PC-9 (cell line): ENCODE data around the gene ITFG1.

Experiments
- EZH2 ChIP-seq: fragments of 200-600 bp; sonication (generic); IDR thresholded peaks from 2 replicates; pipeline ENCODE4 v1.8.0; 2017; ENCODE audit warnings: antibody characterized with exemption, low read depth
- TF ChIP-seq, protein P1 (sequence below): fragments of 200-600 bp; sonication (generic); conservative IDR thresholded peaks from 2 replicates; pipeline ENCODE4 v1.6.1; 2017; ENCODE audit warnings: mixed run types, antibody characterized with exemption, mild to moderate bottlenecking, moderate library complexity

GRCh38 chr16:47388705-47389104, 72.2 kb downstream of the ITFG1 start:
- TF ChIP-seq EZH2, result no peak
- TF ChIP-seq, protein P1, sequence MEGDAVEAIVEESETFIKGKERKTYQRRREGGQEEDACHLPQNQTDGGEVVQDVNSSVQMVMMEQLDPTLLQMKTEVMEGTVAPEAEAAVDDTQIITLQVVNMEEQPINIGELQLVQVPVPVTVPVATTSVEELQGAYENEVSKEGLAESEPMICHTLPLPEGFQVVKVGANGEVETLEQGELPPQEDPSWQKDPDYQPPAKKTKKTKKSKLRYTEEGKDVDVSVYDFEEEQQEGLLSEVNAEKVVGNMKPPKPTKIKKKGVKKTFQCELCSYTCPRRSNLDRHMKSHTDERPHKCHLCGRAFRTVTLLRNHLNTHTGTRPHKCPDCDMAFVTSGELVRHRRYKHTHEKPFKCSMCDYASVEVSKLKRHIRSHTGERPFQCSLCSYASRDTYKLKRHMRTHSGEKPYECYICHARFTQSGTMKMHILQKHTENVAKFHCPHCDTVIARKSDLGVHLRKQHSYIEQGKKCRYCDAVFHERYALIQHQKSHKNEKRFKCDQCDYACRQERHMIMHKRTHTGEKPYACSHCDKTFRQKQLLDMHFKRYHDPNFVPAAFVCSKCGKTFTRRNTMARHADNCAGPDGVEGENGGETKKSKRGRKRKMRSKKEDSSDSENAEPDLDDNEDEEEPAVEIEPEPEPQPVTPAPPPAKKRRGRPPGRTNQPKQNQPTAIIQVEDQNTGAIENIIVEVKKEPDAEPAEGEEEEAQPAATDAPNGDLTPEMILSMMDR, result no peak
